Endodermal cell (in vitro differentiated cells): Measurements from ENCODE around the gene ACAD11. TPM values are rescaled to one million over a fixed set of nuclear protein-coding genes. Genes with fewer than 3 reads are reported as not detected.

Experiments
- DNase-seq: peaks from one replicate; pipeline ENCODE4 v3.0.0-alpha.2; 2017
- H3K27ac ChIP-seq: 2 replicates; pipeline ENCODE4 v1.5.1; 2013; ENCODE audit warnings: mild to moderate bottlenecking, low read depth, low read length, moderate library complexity
- H3K27me3 ChIP-seq: 2 replicates; pipeline ENCODE4 v1.6.1; 2013; ENCODE audit warnings: mild to moderate bottlenecking, low read length, moderate library complexity; ENCODE audit not compliant: insufficient read depth, control insufficient read depth, poor library complexity, severe bottlenecking
- H3K36me3 ChIP-seq: 2 replicates; pipeline ENCODE4 v1.7.0; 2013; ENCODE audit warnings: mild to moderate bottlenecking, low read length, moderate library complexity; ENCODE audit not compliant: control insufficient read depth, insufficient read depth
- H3K4me1 ChIP-seq: one replicate; pipeline ENCODE4 v1.7.0; 2013; ENCODE audit warnings: low read length; ENCODE audit not compliant: control insufficient read depth, insufficient read depth
- H3K4me3 ChIP-seq: 2 replicates; pipeline ENCODE4 v1.5.1; 2013; ENCODE audit warnings: mild to moderate bottlenecking, low read length, moderate library complexity
- H3K9ac ChIP-seq: 2 replicates; pipeline ENCODE4 v1.6.1; 2013; ENCODE audit warnings: mild to moderate bottlenecking, low read length, moderate library complexity; ENCODE audit not compliant: poor library complexity, severe bottlenecking; ENCODE audit errors: extremely low read depth
- H3K9me3 ChIP-seq: 2 replicates; pipeline ENCODE4 v1.6.1; 2013; ENCODE audit warnings: mild to moderate bottlenecking, low read length, moderate library complexity; ENCODE audit not compliant: control insufficient read depth
- H3K27ac Mint-ChIP-seq: 2 replicates; pipeline ENCODE4 v1.8.0; 2020; ENCODE audit warnings: mixed read lengths
- H3K27me3 Mint-ChIP-seq: 2 replicates; pipeline ENCODE4 v1.8.0; 2021; ENCODE audit warnings: mild to moderate bottlenecking, mixed read lengths; ENCODE audit not compliant: insufficient read depth
- H3K36me3 Mint-ChIP-seq: 2 replicates; pipeline ENCODE4 v1.8.0; 2020; ENCODE audit warnings: low read depth, mixed read lengths
- H3K4me1 Mint-ChIP-seq: 2 replicates; pipeline ENCODE4 v1.8.0; 2020; ENCODE audit warnings: mixed read lengths
- H3K4me3 Mint-ChIP-seq: 2 replicates; pipeline ENCODE4 v1.8.0; 2020; ENCODE audit warnings: mild to moderate bottlenecking, moderate library complexity, mixed read lengths
- H3K9me3 Mint-ChIP-seq: 2 replicates; pipeline ENCODE4 v1.8.0; 2020; ENCODE audit warnings: mild to moderate bottlenecking, mixed read lengths
- WGBS, 2 experiments: methylation state at CpG; one replicate each; pipeline versions ENCODE4 v1.1.5 to v1.1.7; 2013; ENCODE audit warnings: missing lambda C conversion rate in 2 of 2, mixed read lengths in 1 of 2; ENCODE audit not compliant: insufficient coverage in 1 of 2, insufficient read length in 1 of 2; 5-methylcytosine and 5-hydroxymethylcytosine counted together
- total RNA-seq, 2 donors: library from RNA; stranded (reverse); fragmentation: NEBNext Ultra II Directional in 1 of 2; extraction: Animal tissue kit (Norgen Biotek cat#: 25700) in 1 of 2; gene quantifications; 2 replicates in 1 of 2; 3 replicates in 1 of 2; pipeline ENCODE4 v1.2.1, GENCODE V29; 2021
- TF ChIP-seq, protein P1 (sequence below): fragments of 200-600 bp; sonication (generic); conservative IDR thresholded peaks from 2 replicates; pipeline ENCODE4 v1.5.0; 2021; ENCODE audit warnings: antibody characterized with exemption, mild to moderate bottlenecking

ACAD11 gene
- total RNA-seq, 2 donors from 2014 or later = 21.4 to 22.8 TPM

DNA sequence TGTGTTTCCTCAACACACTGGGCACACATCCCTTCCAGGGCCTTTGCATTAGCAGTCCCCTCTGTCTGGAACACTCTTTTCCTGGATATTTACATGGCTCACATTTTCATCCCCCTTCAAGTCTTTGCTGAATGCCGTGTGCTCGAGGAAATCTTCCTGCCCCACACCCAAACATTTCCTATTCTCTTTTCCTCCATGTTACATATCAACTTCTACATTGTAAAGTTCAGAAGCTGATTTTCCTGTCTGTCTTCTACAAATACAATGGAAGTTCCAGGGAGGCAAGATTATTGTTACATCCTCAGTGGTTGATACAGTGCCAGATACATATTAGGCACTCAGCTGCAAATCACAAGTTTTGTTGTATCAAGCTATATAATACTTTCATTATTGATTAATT lies 4.1 kb downstream of the ACAD11 start:
- no peaks in the 10 kb centered on the region for H3K9me3 Mint-ChIP-seq
- no peaks in the 10 kb centered on the region for H3K27me3 Mint-ChIP-seq
- H3K4me1 Mint-ChIP-seq = peaks cover 16% of the 10 kb centered on the region
- Histone ChIP-seq H3K27me3 (no peaks in the 10 kb centered on the region), H3K4me1 (peaks cover 5% of the 10 kb centered on the region), H3K36me3 (no peaks in the 10 kb centered on the region), H3K9ac (no peak overlapping the region), H3K27ac (no peak overlapping the region), H3K4me3 (no peak overlapping the region), H3K9me3 (no peaks in the 10 kb centered on the region)
- 88 to 100% methylated on average over 2 of the region's 2 CpGs for whole genome bisulfite sequencing, 2 experiments
- H3K36me3 Mint-ChIP-seq = no peaks in the 10 kb centered on the region
- no peak for DNase-seq
- H3K4me3 Mint-ChIP-seq = no peak overlapping the region
- no peak overlapping the region for H3K27ac Mint-ChIP-seq
- TF ChIP-seq, protein P1, sequence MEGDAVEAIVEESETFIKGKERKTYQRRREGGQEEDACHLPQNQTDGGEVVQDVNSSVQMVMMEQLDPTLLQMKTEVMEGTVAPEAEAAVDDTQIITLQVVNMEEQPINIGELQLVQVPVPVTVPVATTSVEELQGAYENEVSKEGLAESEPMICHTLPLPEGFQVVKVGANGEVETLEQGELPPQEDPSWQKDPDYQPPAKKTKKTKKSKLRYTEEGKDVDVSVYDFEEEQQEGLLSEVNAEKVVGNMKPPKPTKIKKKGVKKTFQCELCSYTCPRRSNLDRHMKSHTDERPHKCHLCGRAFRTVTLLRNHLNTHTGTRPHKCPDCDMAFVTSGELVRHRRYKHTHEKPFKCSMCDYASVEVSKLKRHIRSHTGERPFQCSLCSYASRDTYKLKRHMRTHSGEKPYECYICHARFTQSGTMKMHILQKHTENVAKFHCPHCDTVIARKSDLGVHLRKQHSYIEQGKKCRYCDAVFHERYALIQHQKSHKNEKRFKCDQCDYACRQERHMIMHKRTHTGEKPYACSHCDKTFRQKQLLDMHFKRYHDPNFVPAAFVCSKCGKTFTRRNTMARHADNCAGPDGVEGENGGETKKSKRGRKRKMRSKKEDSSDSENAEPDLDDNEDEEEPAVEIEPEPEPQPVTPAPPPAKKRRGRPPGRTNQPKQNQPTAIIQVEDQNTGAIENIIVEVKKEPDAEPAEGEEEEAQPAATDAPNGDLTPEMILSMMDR = no peak

DNA sequence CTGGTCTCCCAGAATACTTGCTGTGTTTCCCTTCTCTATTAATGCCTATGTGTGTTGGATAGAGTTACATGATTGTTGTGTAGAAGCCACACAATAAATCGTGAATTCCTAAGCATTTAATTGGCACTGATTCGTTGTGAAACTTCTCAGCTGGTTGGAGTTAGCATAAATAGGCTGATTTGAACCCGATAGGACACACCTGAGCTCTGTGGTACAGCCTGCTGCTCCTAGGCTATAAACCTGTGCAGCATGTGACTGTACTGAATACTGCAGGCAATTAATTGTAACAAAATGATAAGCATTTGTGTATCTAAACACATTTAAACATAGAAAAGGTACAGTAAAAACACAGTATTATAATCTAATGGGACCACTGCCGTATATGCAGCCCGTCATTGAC lies 4.9 kb downstream of the ACAD11 start:
- WGBS, 2 experiments = 92 to 100% methylated on average over 4 to 5 of the region's 5 CpGs
- Histone ChIP-seq H3K27me3 (no peaks in the 10 kb centered on the region), H3K9ac (no peak overlapping the region), H3K4me3 (no peak overlapping the region), H3K36me3 (no peaks in the 10 kb centered on the region), H3K4me1 (peaks cover 5% of the 10 kb centered on the region), H3K27ac (no peak overlapping the region), H3K9me3 (no peaks in the 10 kb centered on the region)
- H3K4me3 Mint-ChIP-seq = no peak overlapping the region
- DNase-seq = no peak
- H3K36me3 Mint-ChIP-seq = no peaks in the 10 kb centered on the region
- H3K9me3 Mint-ChIP-seq = no peaks in the 10 kb centered on the region
- H3K4me1 Mint-ChIP-seq = peaks cover 16% of the 10 kb centered on the region
- no peak overlapping the region for H3K27ac Mint-ChIP-seq
- TF ChIP-seq, protein P1 = no peak
- H3K27me3 Mint-ChIP-seq = no peaks in the 10 kb centered on the region

DNA sequence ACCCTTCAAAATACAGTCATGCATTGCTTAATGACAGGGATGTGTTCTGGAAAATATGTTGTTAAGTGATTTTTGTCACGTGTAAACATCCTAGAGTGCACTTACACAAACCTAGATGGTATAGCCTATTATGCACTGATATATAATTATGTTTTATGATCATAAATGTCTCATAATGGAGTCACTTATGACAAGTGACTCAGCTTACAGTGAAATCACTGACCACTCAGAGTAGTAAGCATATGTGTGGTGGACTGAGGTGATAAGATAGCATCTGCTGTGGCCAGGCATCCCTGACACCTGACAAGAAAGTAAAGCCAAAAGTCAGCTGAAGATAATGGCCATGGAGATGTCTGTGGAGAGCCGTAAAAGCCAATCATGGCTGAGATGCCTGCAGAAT lies 5.4 kb downstream of the ACAD11 start:
- H3K27ac ChIP-seq = no peak overlapping the region
- H3K9ac ChIP-seq = no peak overlapping the region
- no peaks in the 10 kb centered on the region for H3K27me3 Mint-ChIP-seq
- H3K4me1 ChIP-seq = peaks cover 9% of the 10 kb centered on the region
- no peak overlapping the region for H3K4me3 Mint-ChIP-seq
- no peaks in the 10 kb centered on the region for H3K9me3 Mint-ChIP-seq
- H3K9me3 ChIP-seq = no peaks in the 10 kb centered on the region
- no peak overlapping the region for H3K27ac Mint-ChIP-seq
- no peaks in the 10 kb centered on the region for H3K36me3 ChIP-seq
- TF ChIP-seq, protein P1 = no peak
- no peaks in the 10 kb centered on the region for H3K27me3 ChIP-seq
- 83 to 100% methylated on average over 1 of the region's 2 CpGs for WGBS, 2 experiments
- H3K4me1 Mint-ChIP-seq = peaks cover 21% of the 10 kb centered on the region
- no peak overlapping the region for H3K4me3 ChIP-seq
- no peak for DNase-seq
- no peaks in the 10 kb centered on the region for H3K36me3 Mint-ChIP-seq
